K562 (cell line): ENCODE measurements around the gene ESPL1. TPM values are rescaled to one million over a fixed set of nuclear protein-coding genes. Genes with fewer than 3 reads are reported as not detected.

Experiments
- ATF7 ChIP-seq: fragments of 450-650 bp; IDR thresholded peaks from 2 replicates; pipeline ENCODE4 v1.7.1; 2014; ENCODE audit warnings: mild to moderate bottlenecking, moderate library complexity
- CBX3 ChIP-seq, 2 experiments: IDR thresholded peaks; 1 replicate in 1 of 2; 2 replicates in 1 of 2; pipeline ENCODE4 v1.6.1; 2012; ENCODE audit warnings: inconsistent platforms in 2 of 2, low read length in 2 of 2, borderline replicate concordance in 1 of 2, control low read depth in 1 of 2
- DMBX1 ChIP-seq: fragments of 250-450 bp; sonication (Bioruptor Pico); IDR thresholded peaks from 2 replicates; pipeline ENCODE4 v1.8.0; 2022; ENCODE audit warnings: inconsistent platforms, mild to moderate bottlenecking, moderate library complexity, borderline replicate concordance
- EGR1 ChIP-seq: fragments of 450-650 bp; conservative IDR thresholded peaks from 2 replicates; pipeline ENCODE4 v1.6.1; 2017; ENCODE audit warnings: mild to moderate bottlenecking
- ESRRA ChIP-seq: fragments of 450-650 bp; IDR thresholded peaks from 2 replicates; pipeline ENCODE4 v1.6.1; 2014; ENCODE audit warnings: low read depth, mild to moderate bottlenecking, moderate library complexity, borderline replicate concordance
- FOXA3 ChIP-seq, 2 experiments: fragments of 450-650 bp in 1 of 2; sonication (generic) in 1 of 2; formaldehyde crosslinking; IDR thresholded peaks in 1 of 2; conservative IDR thresholded peaks in 1 of 2; 2 replicates each; pipeline versions ENCODE4 v1.4.0 to v1.8.0; 2020 to 2022; ENCODE audit warnings: mild to moderate bottlenecking in 2 of 2, missing genetic modification reagents in 1 of 2
- FOXJ3 ChIP-seq: sonication (generic); formaldehyde crosslinking; IDR thresholded peaks from 2 replicates; pipeline ENCODE4 v1.4.0; 2020; ENCODE audit warnings: mild to moderate bottlenecking, missing genetic modification reagents
- GTF2B ChIP-seq: IDR thresholded peaks from 2 replicates; pipeline ENCODE4 v1.6.1; 2011; ENCODE audit not compliant: insufficient read length; ENCODE audit errors: extremely low read depth
- HOXB6 ChIP-seq: fragments of 250-450 bp; sonication (Bioruptor Pico); IDR thresholded peaks from 2 replicates; pipeline ENCODE4 v1.5.1; 2022; ENCODE audit warnings: mild to moderate bottlenecking, borderline replicate concordance
- ILF3 ChIP-seq: fragments of 450-650 bp; IDR thresholded peaks from 2 replicates; pipeline ENCODE4 v1.6.1; 2018; ENCODE audit warnings: antibody characterized with exemption, mild to moderate bottlenecking, moderate library complexity, borderline replicate concordance
- KDM4B ChIP-seq, 2 experiments: fragments of 450-650 bp in 1 of 2; sonication (generic) in 1 of 2; IDR thresholded peaks; 2 replicates each; pipeline ENCODE4 v1.6.1; 2016 to 2017; ENCODE audit warnings: borderline replicate concordance in 2 of 2, antibody characterized with exemption in 1 of 2, low read depth in 1 of 2, mild to moderate bottlenecking in 1 of 2
- MIER1 ChIP-seq: fragments of 450-650 bp; IDR thresholded peaks from 2 replicates; pipeline ENCODE4 v1.6.1; 2016; ENCODE audit warnings: antibody characterized with exemption, mild to moderate bottlenecking, low read depth
- PHF21A ChIP-seq: fragments of 450-650 bp; IDR thresholded peaks from 2 replicates; pipeline ENCODE4 v1.6.1; 2017; ENCODE audit warnings: low read depth, borderline replicate concordance
- PHF8 ChIP-seq: fragments of 200-600 bp; sonication (generic); IDR thresholded peaks from 2 replicates; pipeline ENCODE4 v1.6.1; 2012; ENCODE audit warnings: mixed run types, mild to moderate bottlenecking, inconsistent platforms, low read length, moderate library complexity, borderline replicate concordance
- PML ChIP-seq: IDR thresholded peaks from 2 replicates; pipeline ENCODE4 v1.6.1; 2012; ENCODE audit warnings: low read length, inconsistent platforms
- POLR2A ChIP-seq: fragments of 450-650 bp; conservative IDR thresholded peaks from 2 replicates; pipeline ENCODE4 v1.6.1; 2016
- PTBP1 ChIP-seq: fragments of 200-400 bp; formaldehyde crosslinking; IDR thresholded peaks from 2 replicates; pipeline ENCODE4 v1.6.1; 2017; ENCODE audit warnings: low read depth, low read length
- RFX5 ChIP-seq: IDR thresholded peaks from 2 replicates; pipeline ENCODE4 v1.6.1; 2011; ENCODE audit warnings: low read depth, mild to moderate bottlenecking, improper control_type of control experiment, low read length
- SIN3B ChIP-seq: fragments of 450-650 bp; IDR thresholded peaks from 2 replicates; pipeline ENCODE4 v1.6.1; 2017; ENCODE audit warnings: low read depth, mild to moderate bottlenecking, moderate library complexity
- SMARCA5 ChIP-seq: fragments of 450-650 bp; IDR thresholded peaks from 2 replicates; pipeline ENCODE4 v1.6.1; 2016
- SP1 ChIP-seq: sonication (generic); formaldehyde crosslinking; IDR thresholded peaks from 2 replicates; pipeline ENCODE4 v1.8.1; 2022; ENCODE audit warnings: mild to moderate bottlenecking, missing genetic modification reagents
- SREBF2 ChIP-seq: sonication (generic); formaldehyde crosslinking; IDR thresholded peaks from 2 replicates; pipeline ENCODE4 v1.4.0; 2020; ENCODE audit warnings: mild to moderate bottlenecking, missing genetic modification reagents
- TCF7L2 ChIP-seq: fragments of 150-350 bp; IDR thresholded peaks from 2 replicates; pipeline ENCODE4 v1.6.1; 2016; ENCODE audit warnings: low read depth, mild to moderate bottlenecking, low read length, moderate library complexity
- TFAM ChIP-seq: fragments of 250-450 bp; sonication (Bioruptor Pico); conservative IDR thresholded peaks from 2 replicates; pipeline ENCODE4 v1.5.0; 2021; ENCODE audit warnings: mild to moderate bottlenecking, moderate library complexity
- U2AF1 ChIP-seq: fragments of 200-400 bp; formaldehyde crosslinking; optimal IDR thresholded peaks from 2 replicates; pipeline ENCODE3; 2017; ENCODE audit warnings: mild to moderate bottlenecking, low read depth, low read length, moderate library complexity
- ZNF232 ChIP-seq: sonication (generic); formaldehyde crosslinking; IDR thresholded peaks from 2 replicates; pipeline ENCODE4 v1.8.0; 2022; ENCODE audit warnings: mild to moderate bottlenecking, missing genetic modification reagents
- ZNF282 ChIP-seq: sonication (generic); formaldehyde crosslinking; IDR thresholded peaks from 2 replicates; pipeline ENCODE4 v1.8.1; 2023; ENCODE audit warnings: missing genetic modification reagents
- ZNF551 ChIP-seq: fragments of 250-450 bp; sonication (Bioruptor Pico); IDR thresholded peaks from 2 replicates; pipeline ENCODE4 v1.5.0; 2021; ENCODE audit warnings: mild to moderate bottlenecking, moderate library complexity
- ZNF699 ChIP-seq: fragments of 250-450 bp; sonication (Bioruptor Pico); IDR thresholded peaks from 2 replicates; pipeline ENCODE4 v1.8.0; 2021; ENCODE audit warnings: mild to moderate bottlenecking, moderate library complexity; ENCODE audit not compliant: insufficient replicate concordance
- polyA plus RNA-seq, 8 experiments: library from polyadenylated mRNA; depleted of rRNA in 4 of 8; stranded (reverse) in 5 of 8; unstranded in 3 of 8; fragments of >200 nt; fragmentation: Nextera tagmentation in 2 of 8; fragmentation: Illumina TruSeq in 1 of 8; extraction: Ambion mirVana in 2 of 8; extraction: Trizol in 1 of 8; gene quantifications; 2 replicates each; pipeline versions ENCODE4 v1.2.1 to v1.2.3, GENCODE V29; 2011 to 2014; ENCODE audit warnings: inconsistent platforms in 1 of 8, missing spikeins in 1 of 8
- total RNA-seq, 7 experiments: library from RNA; depleted of rRNA in 6 of 7; stranded (reverse); fragments of >200 nt in 6 of 7; fragmentation: Illumina TruSeq in 2 of 7; extraction: Trizol in 2 of 7; gene quantifications; 2 replicates each; pipeline versions ENCODE4 v1.2.1 to v1.2.3, GENCODE V29; 2011 to 2021; ENCODE audit warnings: low replicate concordance in 1 of 7
- TF ChIP-seq, protein P1 (sequence below): fragments of 250-450 bp; sonication (Bioruptor Pico); IDR thresholded peaks from 2 replicates; pipeline ENCODE4 v1.4.0; 2020

ESPL1 gene
- total and polyA plus RNA-seq, 9 of the 15 experiments (the other 6 are each of a cell fraction or from before 2014, with no cell fraction given), result 1.2 to 55.0 (median 18.7) TPM

- peak; percentile 72 for TF ChIP-seq ATF7
- no peak for TF ChIP-seq ESRRA
- TF ChIP-seq SP1 (CRISPR knock-in tag), result no peak
- no peak for TF ChIP-seq TFAM (CRISPR knock-in tag)
- TF ChIP-seq CBX3 (IDR thresholded peaks at IDR 0.05; ENCODE audit: borderline replicate concordance in 1 of 2, low read length in 2 of 2), result no peak; a peak in 1 of 3 replicates
- peak; percentile 85 for TF ChIP-seq SIN3B
- 0 out of 2 replicates have a peak, but pooled peaks have one; percentile 28 for TF ChIP-seq SMARCA5
- TF ChIP-seq PHF21A, result no peak
- no peak; a peak in 1 of 4 replicates for TF ChIP-seq KDM4B (IDR thresholded peaks at IDR 0.05; ENCODE audit: borderline replicate concordance in 2 of 2, low read depth in 1 of 2)
- TF ChIP-seq POLR2A, result peak; percentile 92
- TF ChIP-seq PHF8, result peak; percentile 88
- TF ChIP-seq RFX5, result no peak
- no peak for TF ChIP-seq TCF7L2
- TF ChIP-seq DMBX1 (CRISPR knock-in tag), result no peak
- no peak for TF ChIP-seq HOXB6 (CRISPR knock-in tag)
- no peak for TF ChIP-seq ILF3
- no peak for TF ChIP-seq FOXJ3 (CRISPR knock-in tag)
- TF ChIP-seq ZNF551 (CRISPR knock-in tag), result no peak
- no peak for TF ChIP-seq ZNF282 (CRISPR knock-in tag)
- TF ChIP-seq, protein P1, sequence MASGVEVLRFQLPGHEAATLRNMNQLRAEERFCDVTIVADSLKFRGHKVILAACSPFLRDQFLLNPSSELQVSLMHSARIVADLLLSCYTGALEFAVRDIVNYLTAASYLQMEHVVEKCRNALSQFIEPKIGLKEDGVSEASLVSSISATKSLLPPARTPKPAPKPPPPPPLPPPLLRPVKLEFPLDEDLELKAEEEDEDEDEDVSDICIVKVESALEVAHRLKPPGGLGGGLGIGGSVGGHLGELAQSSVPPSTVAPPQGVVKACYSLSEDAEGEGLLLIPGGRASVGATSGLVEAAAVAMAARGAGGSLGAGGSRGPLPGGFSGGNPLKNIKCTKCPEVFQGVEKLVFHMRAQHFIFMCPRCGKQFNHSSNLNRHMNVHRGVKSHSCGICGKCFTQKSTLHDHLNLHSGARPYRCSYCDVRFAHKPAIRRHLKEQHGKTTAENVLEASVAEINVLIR (CRISPR knock-in tag), result no peak
- peak; percentile 60 for TF ChIP-seq EGR1
- 0 out of 2 replicates have a peak, but pooled peaks have one; percentile 18 for TF ChIP-seq SREBF2 (CRISPR knock-in tag)
- TF ChIP-seq MIER1, result no peak
- TF ChIP-seq U2AF1, result no peak
- TF ChIP-seq ZNF699, result no peak
- TF ChIP-seq GTF2B, result no peak
- TF ChIP-seq PML, result 0 out of 2 replicates have a peak, but pooled peaks have one; percentile 55
- TF ChIP-seq PTBP1, result no peak
- no peak for TF ChIP-seq ZNF232 (CRISPR knock-in tag)
- TF ChIP-seq FOXA3 (CRISPR knock-in tag; conservative IDR thresholded peaks at IDR 0.05 in 1 of 2, IDR thresholded peaks at IDR 0.05 in 1 of 2), result no peak
These were observed 27.2 kb downstream of the ESPL1 start, which contains the start of gene PFDN5 (continued) for GRCh38 chr12:53295070-53295890.
